Measurements from ENCODE around the gene ARHGAP10. TPM values are rescaled to one million over a fixed set of nuclear protein-coding genes. Genes with fewer than 3 reads are reported as not detected.
"Not testable (repeated sequence)": the region's sequence is repeated elsewhere in the genome, so short reads cannot be mapped to it uniquely, and the experiment has no call there.

The ARHGAP10 gene
- polyA plus RNA-seq, 3 donors = 18.7 to 21.8 (median 21.2) TPM

DNA sequence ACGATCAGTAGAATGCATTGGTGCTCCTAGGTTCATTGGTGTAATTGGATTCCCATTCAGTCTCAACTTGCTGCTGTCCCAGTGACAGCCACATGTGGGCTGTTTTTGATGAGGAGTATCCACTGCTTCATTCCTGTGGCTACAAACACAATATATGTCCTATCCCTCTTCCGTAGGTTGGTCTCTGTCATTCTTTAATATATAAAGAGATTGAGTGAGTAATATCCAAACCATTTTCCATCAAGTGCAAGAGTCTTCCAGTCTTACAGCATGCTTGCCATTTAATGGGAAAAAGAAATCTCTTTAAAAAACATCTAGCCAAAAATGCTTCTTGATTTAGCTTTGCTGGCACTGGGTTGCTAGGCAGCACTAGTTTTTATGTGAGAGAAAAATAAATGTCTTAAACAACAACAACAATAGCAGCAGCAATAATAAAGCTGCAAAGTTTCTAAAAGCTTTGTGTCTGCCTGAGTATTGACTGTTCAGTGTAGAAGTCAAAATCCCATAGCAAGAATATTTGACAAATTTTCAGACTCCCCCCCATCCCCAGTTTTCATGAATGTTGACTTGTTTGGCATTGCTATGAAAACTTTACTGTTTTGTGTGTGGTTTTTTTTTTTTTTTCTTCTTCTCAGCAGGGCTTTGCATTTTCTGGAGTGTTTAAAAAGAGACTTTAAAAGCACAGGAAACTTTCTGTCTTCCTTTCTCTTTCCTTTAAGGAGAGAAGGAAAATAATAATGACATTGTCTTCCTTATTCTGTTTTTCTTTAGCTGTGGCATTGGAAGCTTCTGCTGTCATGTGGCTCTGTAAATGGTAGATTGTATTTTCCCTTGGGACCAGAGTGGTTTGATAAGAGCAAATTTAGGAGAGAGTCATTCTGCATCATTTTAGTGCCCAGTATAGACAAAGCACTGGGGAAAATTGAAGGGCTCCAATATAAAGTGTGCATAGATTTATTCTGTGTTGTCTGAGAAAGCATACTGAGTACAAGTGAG lies 244.3 kb downstream of the ARHGAP10 start:
- DNase-seq (ENCODE audit: low read depth in 3 of 3, low spot score in 2 of 3) = no peak

GRCh38 chr4:147980586-147980985 lies 248.7 kb downstream of the ARHGAP10 start:
- no peak for DNase-seq (ENCODE audit: low read depth in 3 of 3, low spot score in 2 of 3)

DNA sequence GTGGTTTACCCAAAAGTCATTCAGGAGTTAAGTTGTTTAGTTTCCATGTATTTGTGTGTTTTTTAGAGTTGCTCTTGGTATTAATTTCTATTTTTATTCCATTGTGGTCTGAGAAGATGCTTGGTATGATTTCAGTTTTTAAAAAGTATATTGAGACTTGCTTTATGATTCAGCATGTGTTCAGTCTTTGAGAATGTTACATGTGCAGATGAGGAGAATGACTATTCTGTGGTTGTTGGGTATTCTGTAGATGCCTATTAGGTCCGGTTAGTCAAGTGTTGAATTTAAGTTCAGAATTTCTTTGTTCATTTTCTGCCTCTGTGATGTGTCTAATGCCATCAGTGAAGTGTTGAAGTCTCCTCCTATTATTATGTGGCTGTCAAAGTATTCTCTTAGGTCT lies 249.4 kb downstream of the ARHGAP10 start:
- no peak for DNase-seq (ENCODE audit: low read depth in 3 of 3, low spot score in 2 of 3)

- no peak for DNase-seq (ENCODE audit: low read depth in 3 of 3, low spot score in 2 of 3)
Observed at GRCh38 chr4:147984065-147984777, 252.3 kb downstream of the ARHGAP10 start.

GRCh38 chr4:147984778-147985138 lies 252.9 kb downstream of the ARHGAP10 start:
- no peak for DNase-seq (ENCODE audit: low read depth in 3 of 3, low spot score in 2 of 3)

- no peak for DNase-seq (ENCODE audit: low read depth in 3 of 3, low spot score in 2 of 3)
Observed at GRCh38 chr4:147985376-147985775, 253.5 kb downstream of the ARHGAP10 start.

DNA sequence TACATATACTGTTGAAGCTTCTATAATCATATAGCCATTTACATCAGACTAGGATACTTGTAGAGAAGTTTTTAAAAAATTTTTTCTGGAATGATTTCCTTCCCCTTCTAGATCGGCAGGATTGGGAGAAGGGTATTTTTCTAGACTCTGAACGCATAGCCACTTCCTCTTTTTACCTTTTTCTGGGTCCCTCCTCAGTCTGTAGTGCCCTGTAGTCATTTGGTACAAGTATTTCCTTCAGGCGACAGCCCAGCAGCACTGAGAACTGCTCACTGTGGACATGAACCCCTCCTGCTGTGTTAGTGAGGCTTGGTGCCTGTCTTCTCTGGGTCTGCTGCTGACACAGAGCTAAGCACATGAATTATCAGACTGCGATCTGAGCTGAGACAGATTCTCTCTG lies 255.4 kb downstream of the ARHGAP10 start:
- no peak for DNase-seq (ENCODE audit: low read depth in 3 of 3, low spot score in 2 of 3)

DNA sequence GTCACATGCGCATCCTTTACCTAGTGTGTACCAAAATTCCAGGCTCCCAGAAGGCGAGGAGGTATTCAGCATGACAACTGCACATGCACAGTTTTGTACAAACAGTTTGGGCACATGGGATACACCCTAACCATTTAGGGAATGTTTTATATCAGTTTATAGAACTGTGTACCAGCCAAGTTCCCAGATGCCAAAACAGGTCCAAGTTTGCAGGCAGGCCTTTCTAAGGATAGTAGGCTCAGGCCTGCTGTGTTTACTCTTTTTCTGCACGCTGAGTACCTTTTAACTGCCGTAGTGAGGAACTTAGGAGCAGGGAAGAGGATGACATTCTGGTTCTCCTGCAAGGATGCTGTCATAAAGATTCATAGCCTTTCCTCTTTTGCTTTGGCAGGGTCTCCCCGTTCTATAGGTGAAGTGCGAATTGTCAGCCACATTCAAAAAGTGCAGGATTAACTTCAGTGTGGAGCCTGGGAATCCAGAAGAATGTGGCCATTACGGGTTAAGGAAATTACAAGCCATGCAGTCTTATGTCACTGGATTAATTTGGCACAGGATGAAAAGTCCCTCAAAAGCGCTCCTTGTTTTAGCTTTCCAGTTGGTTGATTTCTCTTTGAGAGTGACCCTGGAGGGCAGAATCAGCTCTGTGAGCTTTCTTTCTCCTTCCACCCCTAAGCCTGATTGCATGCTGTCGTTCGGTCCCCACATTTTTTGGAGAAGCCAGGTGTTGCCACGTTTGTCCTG lies 259.8 kb downstream of the ARHGAP10 start:
- no peak for DNase-seq (ENCODE audit: low read depth in 3 of 3, low spot score in 2 of 3)

- no peak for DNase-seq (ENCODE audit: low read depth in 3 of 3, low spot score in 2 of 3)
Observed at GRCh38 chr4:147994076-147994475, 262.2 kb downstream of the ARHGAP10 start.

- DNase-seq (ENCODE audit: low read depth in 3 of 3, low spot score in 2 of 3) = no peak
Observed at GRCh38 chr4:147994491-147995385, 262.9 kb downstream of the ARHGAP10 start.

DNA sequence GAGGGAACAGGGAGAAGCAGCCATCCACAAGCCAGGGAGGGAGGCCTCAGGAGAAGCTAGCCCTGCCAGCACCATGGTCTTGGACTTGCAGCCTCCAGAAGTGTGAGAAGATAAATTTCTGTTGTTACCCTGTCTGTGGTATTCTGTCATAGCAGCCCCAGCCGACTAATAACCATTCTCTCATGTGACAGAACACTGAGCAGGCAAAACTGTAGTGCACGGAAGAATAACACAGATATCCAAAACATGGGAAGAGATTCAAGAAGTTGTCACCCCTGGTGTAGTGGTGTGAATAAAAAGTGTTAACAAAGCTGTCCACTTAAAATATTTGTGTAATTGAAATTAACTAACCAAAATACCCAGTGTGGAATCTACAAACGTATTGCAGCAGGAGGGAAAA lies 265.0 kb downstream of the ARHGAP10 start:
- DNase-seq (ENCODE audit: low read depth in 3 of 3, low spot score in 2 of 3) = no peak

DNA sequence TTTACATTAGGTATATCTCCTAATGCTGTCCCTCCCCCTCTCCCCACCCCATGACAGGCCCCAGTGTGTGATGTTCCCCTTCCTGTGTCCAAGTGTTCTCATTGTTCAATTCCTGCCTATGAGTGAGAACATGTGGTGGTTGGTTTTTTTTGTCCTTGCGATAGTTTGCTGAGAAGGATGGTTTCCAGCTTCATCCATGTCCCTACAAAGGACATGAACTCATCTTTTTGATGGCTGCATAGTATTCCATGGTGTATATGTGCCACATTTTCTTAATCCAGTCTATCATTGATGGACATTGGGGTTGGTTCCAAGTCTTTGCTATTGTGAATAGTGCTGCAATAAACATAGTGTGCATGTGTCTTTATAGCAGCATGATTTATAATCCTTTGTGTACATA lies 268.1 kb downstream of the ARHGAP10 start:
- not testable (repeated sequence) for DNase-seq (ENCODE audit: low read depth in 3 of 3, low spot score in 2 of 3)

- no peak for DNase-seq (ENCODE audit: low read depth in 3 of 3, low spot score in 2 of 3)
Observed at GRCh38 chr4:148004228-148004857, 272.5 kb downstream of the ARHGAP10 start.

DNA sequence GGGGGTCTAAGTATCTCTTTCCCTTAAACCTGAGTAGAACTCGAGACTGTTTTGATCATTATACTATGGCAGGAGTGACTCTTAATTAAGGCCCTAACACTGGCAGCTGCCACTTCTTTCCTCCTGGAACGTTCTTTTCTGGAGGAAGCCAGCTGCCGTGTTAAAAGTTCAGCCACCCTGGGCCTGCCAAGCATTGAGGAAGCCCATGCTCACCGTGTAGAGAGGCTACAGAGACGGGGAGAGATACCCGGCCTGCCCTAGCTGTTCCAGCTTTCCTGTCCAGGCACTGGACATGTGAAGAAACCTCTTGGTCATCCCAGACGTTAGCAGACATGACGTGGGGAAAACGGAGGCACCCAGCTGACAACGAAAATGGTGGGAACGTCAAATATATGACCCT lies 274.1 kb downstream of the ARHGAP10 start:
- no peak for DNase-seq (ENCODE audit: low read depth in 3 of 3, low spot score in 2 of 3)

DNA sequence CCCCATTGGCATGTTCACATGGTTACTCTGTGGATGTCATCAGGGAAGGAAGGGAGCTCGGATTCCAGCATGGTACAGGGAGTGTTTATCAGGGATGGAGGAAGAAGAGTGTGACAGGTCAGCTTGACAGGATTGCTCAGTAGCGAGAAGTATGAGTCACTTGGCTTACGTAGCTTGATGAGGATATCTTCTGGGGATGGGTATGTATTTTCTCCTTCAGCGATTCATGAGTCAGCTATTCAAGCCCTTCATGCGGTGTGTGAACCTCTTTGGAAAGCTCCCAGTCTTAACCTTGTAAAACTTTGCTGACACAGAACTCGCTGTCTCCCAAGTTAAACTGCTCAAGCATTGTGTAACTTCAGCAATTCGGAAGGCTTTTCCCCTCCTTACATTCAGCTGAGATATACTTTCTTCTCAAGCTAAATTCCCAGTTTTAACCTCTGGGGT lies 275.4 kb downstream of the ARHGAP10 start:
- DNase-seq (ENCODE audit: low read depth in 3 of 3, low spot score in 2 of 3) = no peak

DNA sequence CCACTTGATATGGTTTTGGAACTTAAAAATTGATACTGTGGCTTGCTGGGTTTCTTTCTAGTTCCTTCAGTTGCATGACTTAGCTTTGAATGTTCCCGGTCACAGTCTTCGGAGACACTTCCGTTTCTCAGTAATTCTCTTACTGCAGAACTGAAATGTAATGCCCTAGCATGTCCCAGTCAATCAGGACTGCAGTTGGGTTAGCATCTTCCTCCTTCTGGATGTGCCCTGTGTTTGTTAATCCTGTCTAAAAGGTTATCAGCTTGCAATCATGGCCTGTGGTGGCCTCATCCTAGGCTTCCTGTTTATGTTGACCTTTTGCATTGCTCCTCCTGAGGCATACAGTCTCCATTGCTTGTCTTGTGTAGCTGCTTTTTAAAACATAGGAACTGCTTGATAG lies 275.9 kb downstream of the ARHGAP10 start:
- DNase-seq (ENCODE audit: low read depth in 3 of 3, low spot score in 2 of 3) = no peak

GRCh38 chr4:148015058-148015457 lies 283.2 kb downstream of the ARHGAP10 start:
- DNase-seq (ENCODE audit: low read depth in 3 of 3, low spot score in 2 of 3) = no peak

DNA sequence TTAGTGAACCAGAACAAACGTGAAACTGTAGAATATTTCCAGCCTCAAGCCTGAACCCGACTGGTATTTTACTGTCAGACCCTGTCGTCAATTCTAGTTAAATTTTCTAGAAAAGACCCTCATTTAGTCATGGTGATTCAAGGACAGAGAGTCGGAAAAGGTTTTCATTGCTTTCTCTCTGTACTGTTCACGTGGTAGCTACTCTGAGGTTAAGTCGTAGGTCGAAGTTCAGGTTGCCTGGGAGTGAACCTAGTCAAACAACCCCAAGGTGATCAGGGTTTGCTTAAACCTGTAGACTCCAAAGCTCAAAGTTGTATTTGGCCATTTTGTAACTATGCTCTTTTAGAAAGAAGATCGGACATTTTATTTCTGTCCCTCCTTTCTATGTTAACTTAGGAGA lies 283.6 kb downstream of the ARHGAP10 start:
- no peak for DNase-seq (ENCODE audit: low read depth in 3 of 3, low spot score in 2 of 3)

- DNase-seq (ENCODE audit: low read depth in 3 of 3, low spot score in 2 of 3) = no peak
Observed at GRCh38 chr4:148016063-148016637, 284.3 kb downstream of the ARHGAP10 start.

Measured in right renal cortex interstitium (tissue), 3 donors.